Ectodermal cell (in vitro differentiated cells): ENCODE measurements around the gene TUBA4A.
"Not testable (repeated sequence)": the region's sequence is repeated elsewhere in the genome, so short reads cannot be mapped to it uniquely, and the experiment has no call there.

Experiments
- H3K27ac ChIP-seq: 2 replicates; pipeline ENCODE4 v1.7.0; 2013; ENCODE audit warnings: mild to moderate bottlenecking, low read depth, low read length; ENCODE audit not compliant: insufficient read depth, poor library complexity, severe bottlenecking
- H3K27me3 ChIP-seq: 2 replicates; pipeline ENCODE4 v1.7.0; 2013; ENCODE audit warnings: mild to moderate bottlenecking, low read length; ENCODE audit not compliant: insufficient read depth, control insufficient read depth, poor library complexity, severe bottlenecking
- H3K36me3 ChIP-seq: one replicate; pipeline ENCODE4 v1.7.0; 2013; ENCODE audit warnings: low read length; ENCODE audit not compliant: control insufficient read depth, insufficient read depth
- H3K4me1 ChIP-seq: one replicate; pipeline ENCODE4 v1.7.0; 2013; ENCODE audit warnings: low read length; ENCODE audit not compliant: control insufficient read depth, insufficient read depth
- H3K4me3 ChIP-seq: 2 replicates; pipeline ENCODE4 v1.7.0; 2013; ENCODE audit warnings: low read depth, low read length, control low read depth; ENCODE audit not compliant: insufficient read depth
- H3K9me3 ChIP-seq: 2 replicates; pipeline ENCODE4 v1.7.0; 2013; ENCODE audit warnings: mild to moderate bottlenecking, low read length, moderate library complexity; ENCODE audit not compliant: control insufficient read depth
- WGBS, 2 experiments: methylation state at CpG; one replicate each; pipeline ENCODE4 v1.1.7; 2013; ENCODE audit warnings: missing lambda C conversion rate in 2 of 2; 5-methylcytosine and 5-hydroxymethylcytosine counted together

The TUBA4A gene

GRCh38 chr2:219287116-219287440, 33.4 kb upstream of the TUBA4A start:
- not testable (repeated sequence) for H3K4me3 ChIP-seq, H3K27ac ChIP-seq
- WGBS, 2 experiments = 89 to 94% methylated on average over 5 to 6 of the region's 6 CpGs

GRCh38 chr2:219286436-219287115, 32.9 kb upstream of the TUBA4A start:
- 87 to 92% methylated on average over 12 of the region's 12 CpGs for WGBS, 2 experiments
- no peaks in the 10 kb centered on the region for H3K9me3 ChIP-seq
- no peak overlapping the region for H3K27ac ChIP-seq

More at GRCh38 chr2:219287116-219287440, 33.4 kb upstream of the TUBA4A start:
- not testable (repeated sequence) for H3K4me1 ChIP-seq, H3K27me3 ChIP-seq, H3K36me3 ChIP-seq, H3K9me3 ChIP-seq

DNA sequence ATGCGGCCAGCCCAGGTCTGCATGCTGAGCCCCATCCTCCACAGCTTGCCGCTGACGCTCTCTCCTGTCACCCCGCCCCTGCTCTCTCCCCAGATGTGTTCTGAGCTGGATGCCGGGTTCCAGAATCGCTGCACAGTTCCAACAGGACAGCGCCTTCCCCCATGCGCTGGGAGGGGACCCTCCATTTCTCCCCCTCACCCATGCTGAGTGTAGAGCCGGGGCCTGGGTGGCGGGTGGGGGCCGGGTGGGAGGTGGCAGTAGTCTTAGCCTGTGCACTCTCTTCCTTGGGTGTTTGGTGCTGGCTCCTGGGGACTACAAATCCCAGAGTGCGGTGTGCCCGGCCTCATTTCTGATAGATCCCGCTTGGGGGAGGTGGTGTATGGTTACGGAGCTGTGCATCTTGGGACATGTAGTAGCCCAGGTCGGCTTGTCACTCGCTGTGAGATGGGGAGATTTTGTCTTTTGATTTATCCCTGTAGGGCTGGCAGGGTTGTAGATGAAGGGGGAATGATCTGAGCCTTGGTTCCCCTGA, 32.2 kb upstream of the TUBA4A start:
- Histone ChIP-seq H3K9me3 (no peaks in the 10 kb centered on the region), H3K4me3 (no peak overlapping the region), H3K27ac (no peak overlapping the region), H3K36me3 (peaks cover 4% of the 10 kb centered on the region), H3K4me1 (peaks cover 8% of the 10 kb centered on the region), H3K27me3 (no peaks in the 10 kb centered on the region)
- WGBS, 2 experiments = 55 to 62% methylated on average over 17 of the region's 17 CpGs

More at GRCh38 chr2:219286436-219287115, 32.9 kb upstream of the TUBA4A start:
- Histone ChIP-seq H3K4me1 (peaks cover 8% of the 10 kb centered on the region), H3K36me3 (peaks cover 3% of the 10 kb centered on the region), H3K27me3 (no peaks in the 10 kb centered on the region), H3K4me3 (no peak overlapping the region)

DNA sequence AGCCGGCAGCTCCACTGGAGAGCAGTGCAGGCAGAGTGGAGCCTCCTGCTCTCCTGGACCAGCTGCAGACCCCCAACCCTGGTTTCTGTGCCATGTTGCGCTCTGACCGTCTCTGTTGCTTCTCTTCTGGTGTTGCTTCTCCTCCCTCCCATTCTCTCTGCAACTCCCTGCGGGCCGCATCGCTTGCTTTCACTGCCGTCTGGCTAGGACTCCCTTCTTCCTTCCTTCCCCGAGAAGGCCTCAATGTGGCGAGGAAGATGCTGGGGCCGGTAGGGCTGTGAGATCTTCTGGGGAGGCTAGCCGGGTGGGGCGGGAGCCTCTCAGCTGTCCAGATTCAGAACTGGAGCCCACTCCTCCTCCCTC, 31.6 kb upstream of the TUBA4A start:
- H3K4me1 ChIP-seq = peaks cover 8% of the 10 kb centered on the region
- no peaks in the 10 kb centered on the region for H3K9me3 ChIP-seq
- no peak overlapping the region for H3K4me3 ChIP-seq
- WGBS, 2 experiments = 96% methylated on average over 12 of the region's 12 CpGs
- H3K27me3 ChIP-seq = no peaks in the 10 kb centered on the region
- H3K27ac ChIP-seq = no peak overlapping the region
- H3K36me3 ChIP-seq = peaks cover 4% of the 10 kb centered on the region

- H3K4me1 ChIP-seq = peaks cover 11% of the 10 kb centered on the region
- H3K27me3 ChIP-seq = no peaks in the 10 kb centered on the region
- peaks cover 4% of the 10 kb centered on the region for H3K36me3 ChIP-seq
- no peak overlapping the region for H3K27ac ChIP-seq
- no peaks in the 10 kb centered on the region for H3K9me3 ChIP-seq
- H3K4me3 ChIP-seq = no peak overlapping the region
- 96 to 97% methylated on average over 16 of the region's 16 CpGs for WGBS, 2 experiments
Observed at GRCh38 chr2:219284501-219285372, 31.0 kb upstream of the TUBA4A start.

DNA sequence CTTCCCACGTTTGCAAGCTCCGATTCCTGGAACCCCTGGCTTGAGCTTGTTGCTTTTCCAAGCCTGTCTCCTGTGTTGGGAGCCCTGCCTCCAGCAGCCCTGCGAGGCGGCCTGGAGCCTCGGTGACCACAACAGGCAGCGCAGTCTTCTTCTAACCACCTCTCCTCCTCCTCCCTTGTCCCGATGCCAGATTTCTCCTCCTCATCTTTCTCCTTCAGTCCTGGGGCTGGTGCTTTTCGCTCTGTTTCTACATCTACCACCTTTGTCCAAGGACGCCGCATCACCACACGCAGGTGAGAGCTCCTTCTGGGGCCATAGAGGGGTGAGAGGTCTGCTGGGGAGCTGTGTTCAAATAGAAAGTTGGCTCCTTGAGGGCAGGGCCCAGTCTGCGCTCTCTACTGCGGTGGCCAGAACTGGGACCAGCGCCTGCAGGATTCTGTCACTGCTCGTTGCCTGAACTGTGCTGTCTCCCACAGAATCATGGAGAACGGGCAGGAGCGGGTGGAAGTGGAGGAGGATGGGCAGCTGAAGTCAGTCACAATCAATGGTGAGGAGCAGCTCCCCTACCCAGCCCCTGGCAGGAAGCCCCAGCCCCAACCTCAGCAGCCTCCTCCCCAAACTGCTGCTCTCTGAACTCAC, 29.3 kb upstream of the TUBA4A start:
- Histone ChIP-seq H3K4me3 (no peak overlapping the region), H3K36me3 (peaks cover 4% of the 10 kb centered on the region), H3K27me3 (no peaks in the 10 kb centered on the region), H3K27ac (no peak overlapping the region), H3K9me3 (no peaks in the 10 kb centered on the region), H3K4me1 (peaks cover 20% of the 10 kb centered on the region)
- WGBS, 2 experiments = 94 to 95% methylated on average over 17 of the region's 17 CpGs

DNA sequence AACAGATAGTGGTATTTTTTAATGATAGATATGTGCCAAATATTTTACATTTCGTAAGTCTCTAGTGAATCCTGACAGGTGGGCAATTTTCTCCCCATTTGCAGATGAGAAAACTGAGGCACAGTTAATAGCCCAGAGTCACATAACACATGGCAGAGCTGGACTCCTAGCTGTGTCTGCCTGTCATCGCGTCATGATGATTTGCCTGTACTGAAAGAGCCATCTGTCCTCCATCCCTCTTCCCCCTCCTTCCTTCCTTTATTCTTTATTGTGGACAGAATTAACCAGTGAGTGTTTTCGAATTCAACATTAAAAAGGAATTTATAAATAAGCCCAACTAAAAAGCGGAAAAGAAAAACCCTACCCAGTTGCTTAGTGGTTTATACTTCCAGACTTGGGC, 28.7 kb upstream of the TUBA4A start:
- no peaks in the 10 kb centered on the region for H3K9me3 ChIP-seq
- no peak overlapping the region for H3K27ac ChIP-seq
- no peak overlapping the region for H3K4me3 ChIP-seq
- WGBS, 2 experiments = 92 to 99% methylated on average over 5 of the region's 5 CpGs
- peaks cover 23% of the 10 kb centered on the region for H3K4me1 ChIP-seq
- no peaks in the 10 kb centered on the region for H3K27me3 ChIP-seq
- peaks cover 4% of the 10 kb centered on the region for H3K36me3 ChIP-seq

DNA sequence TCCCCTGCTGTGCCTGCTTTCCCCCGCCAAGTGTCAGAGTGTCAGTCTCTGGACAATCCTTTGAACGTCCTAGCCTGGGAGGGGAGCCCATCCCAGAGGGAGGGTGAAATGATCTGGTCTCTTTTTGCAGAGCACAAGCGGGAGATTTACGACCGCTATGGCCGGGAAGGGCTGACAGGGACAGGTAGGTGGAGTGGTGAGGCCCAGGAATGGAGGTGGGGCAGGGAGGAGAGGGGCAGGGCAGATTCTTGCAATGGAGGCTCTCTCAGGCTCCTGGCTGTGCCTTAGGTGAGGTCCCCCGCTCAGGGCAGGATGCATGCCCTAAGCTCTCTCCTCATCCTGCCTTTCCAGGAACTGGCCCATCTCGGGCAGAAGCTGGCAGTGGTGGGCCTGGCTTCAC, 27.9 kb upstream of the TUBA4A start:
- Histone ChIP-seq H3K36me3 (peaks cover 4% of the 10 kb centered on the region), H3K27ac (no peak overlapping the region), H3K9me3 (no peaks in the 10 kb centered on the region), H3K27me3 (no peaks in the 10 kb centered on the region), H3K4me1 (peaks cover 20% of the 10 kb centered on the region), H3K4me3 (no peak overlapping the region)
- 80 to 81% methylated on average over 8 of the region's 8 CpGs for WGBS, 2 experiments

DNA sequence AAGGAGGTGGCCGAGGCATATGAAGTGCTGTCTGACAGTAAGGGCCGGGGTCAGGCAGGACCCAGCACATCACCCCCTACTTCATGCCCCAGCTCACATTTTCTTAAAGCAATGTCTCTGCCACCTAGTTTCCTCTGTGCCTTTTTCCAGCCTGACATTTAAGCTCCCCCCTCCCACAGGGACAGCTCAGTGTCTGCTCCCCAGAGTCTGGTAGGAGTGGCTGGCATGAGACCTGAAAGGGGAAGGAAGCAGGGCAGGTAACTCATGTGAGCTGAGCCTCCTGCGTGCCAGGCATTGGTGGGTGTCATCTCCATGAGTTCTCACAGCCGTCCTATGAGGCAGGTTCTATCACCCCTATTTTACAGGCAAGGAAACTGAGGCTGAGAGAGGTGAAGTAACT, 26.9 kb upstream of the TUBA4A start:
- Histone ChIP-seq H3K27me3 (no peaks in the 10 kb centered on the region), H3K4me3 (no peak overlapping the region), H3K9me3 (no peaks in the 10 kb centered on the region), H3K27ac (no peak overlapping the region), H3K36me3 (peaks cover 4% of the 10 kb centered on the region), H3K4me1 (peaks cover 15% of the 10 kb centered on the region)
- WGBS, 2 experiments = 94 to 97% methylated on average over 4 of the region's 4 CpGs

- peak overlapping the region; percentile 51 for H3K4me3 ChIP-seq
- no peaks in the 10 kb centered on the region for H3K9me3 ChIP-seq
- no peaks in the 10 kb centered on the region for H3K27me3 ChIP-seq
- H3K4me1 ChIP-seq = peaks cover 15% of the 10 kb centered on the region
- peaks cover 4% of the 10 kb centered on the region for H3K36me3 ChIP-seq
- 52 to 57% methylated on average over 12 of the region's 12 CpGs for WGBS, 2 experiments
- H3K27ac ChIP-seq = no peak overlapping the region
Observed at GRCh38 chr2:219279916-219280516, 26.3 kb upstream of the TUBA4A start.
